Gastroesophageal sphincter (tissue), 4 donors: ENCODE results near the gene TYW1. TPM values are rescaled to one million over a fixed set of nuclear protein-coding genes. Genes with fewer than 3 reads are reported as not detected.
"Not testable (repeated sequence)": the region's sequence is repeated elsewhere in the genome, so short reads cannot be mapped to it uniquely, and the experiment has no call there.

Experiments
- ATAC-seq: fragments of 150-250 bp; one replicate; pipeline ENCODE4 v1.9.1; 2016; ENCODE audit warnings: mild to moderate bottlenecking, moderate library complexity
- H3K27ac ChIP-seq, 4 donors: fragments of 200-600 bp; sonication (generic) in 3 of 4; 1 replicate in 3 of 4; 2 replicates in 1 of 4; pipeline ENCODE4 v1.5.1; 2016 to 2019
- H3K27me3 ChIP-seq: fragments of 200-600 bp; sonication (generic); one replicate; pipeline ENCODE4 v1.5.1; 2019
- H3K36me3 ChIP-seq, 2 donors: fragments of 200-600 bp; sonication (generic); one replicate each; pipeline ENCODE4 v1.5.1; 2019; ENCODE audit warnings: control low read depth in 1 of 2
- H3K4me1 ChIP-seq, 3 donors: fragments of 200-600 bp; sonication (generic); 1 replicate in 2 of 3; 2 replicates in 1 of 3; pipeline ENCODE4 v1.5.1; 2016 to 2019; ENCODE audit warnings: control low read depth in 2 of 3
- H3K4me3 ChIP-seq, 2 donors: fragments of 200-600 bp; sonication (generic); one replicate each; pipeline ENCODE4 v1.5.1; 2019; ENCODE audit warnings: mild to moderate bottlenecking in 1 of 2, moderate library complexity in 1 of 2
- H3K9me3 ChIP-seq, 3 donors: fragments of 200-600 bp; sonication (generic); one replicate each; pipeline ENCODE4 v1.5.1; 2017 to 2019; ENCODE audit warnings: control low read depth in 2 of 3
- CTCF ChIP-seq, 4 experiments: fragments of 200-600 bp in 2 of 4; fragments of 450-650 bp in 2 of 4; sonication (generic) in 1 of 4; IDR thresholded peaks; one replicate each; pipeline ENCODE4 v1.5.1; 2017 to 2019; ENCODE audit warnings: antibody characterized with exemption in 4 of 4, mild to moderate bottlenecking in 2 of 4, moderate library complexity in 2 of 4
- EP300 ChIP-seq: sonication (generic); formaldehyde crosslinking; IDR thresholded peaks from one replicate; pipeline ENCODE4 v1.6.1; 2017; ENCODE audit warnings: antibody characterized with exemption, mild to moderate bottlenecking
- POLR2A ChIP-seq, 2 donors: fragments of 450-650 bp; IDR thresholded peaks; one replicate each; pipeline ENCODE4 v1.6.1; 2017; ENCODE audit warnings: antibody characterized with exemption in 2 of 2, mild to moderate bottlenecking in 2 of 2, moderate library complexity in 1 of 2
- POLR2AphosphoS5 ChIP-seq: sonication (generic); formaldehyde crosslinking; IDR thresholded peaks from one replicate; pipeline ENCODE4 v1.6.1; 2017; ENCODE audit warnings: antibody characterized with exemption
- WGBS, 2 donors: methylation state at CpG; one replicate each; pipeline ENCODE4 v1.1.5; 2018; ENCODE audit warnings: low coverage in 1 of 2; 5-methylcytosine and 5-hydroxymethylcytosine counted together
- total RNA-seq, 4 donors: library from RNA; depleted of rRNA; stranded (reverse); fragments of >200 nt; gene quantifications; one replicate each; pipeline ENCODE4 v1.1.0, GENCODE V29; 2016

Gene TYW1
- total RNA-seq, 4 donors from 2014 or later, result 11.7 to 30.2 (median 14.6) TPM

GRCh38 chr7:67066950-67067622, 70.5 kb downstream of the TYW1 start:
- 52 to 78% methylated on average over 9 of the region's 9 CpGs for WGBS, 2 donors
- not testable (repeated sequence) for H3K4me1 ChIP-seq, H3K9me3 ChIP-seq, H3K27me3 ChIP-seq
- Histone ChIP-seq H3K27ac (peak overlapping the region in 2 of 4 donors; percentile 47 to 54), H3K4me3 (peak overlapping the region in 1 of 2 donors; percentile 34), H3K36me3 (peaks cover 0 to 47% of the 10 kb centered on the region in 2 donors)
- peak; percentile 44 for TF ChIP-seq POLR2AphosphoS5
- ATAC-seq, result peak; percentile 85

- not testable (repeated sequence) for H3K27me3 ChIP-seq, H3K4me1 ChIP-seq, H3K27ac ChIP-seq, H3K4me3 ChIP-seq, ATAC-seq
- Histone ChIP-seq H3K36me3 (peaks cover 0 to 53% of the 10 kb centered on the region in 2 donors), H3K9me3 (peaks cover 0 to 40% (median 0%) of the 10 kb centered on the region in 3 donors)
- 71 to 93% methylated on average over 1 to 2 of the region's 2 CpGs for WGBS, 2 donors
These were observed 79.5 kb downstream of the TYW1 start for GRCh38 chr7:67076120-67076519.

- not testable (repeated sequence) for H3K4me1 ChIP-seq, H3K9me3 ChIP-seq, H3K27ac ChIP-seq, ATAC-seq, H3K4me3 ChIP-seq, H3K27me3 ChIP-seq
- peaks cover 0 to 37% of the 10 kb centered on the region in 2 donors for H3K36me3 ChIP-seq
- 100% methylated on average over 4 of the region's 4 CpGs; no CpG with 5 or more reads in 1 of the 2 donors for WGBS, 2 donors
These were observed 86.2 kb downstream of the TYW1 start for GRCh38 chr7:67082880-67083279.

- H3K27me3 ChIP-seq, ATAC-seq, H3K9me3 ChIP-seq, H3K27ac ChIP-seq, H3K4me1 ChIP-seq, H3K4me3 ChIP-seq: not testable (repeated sequence)
- WGBS, 2 donors, result 91% methylated on average over 4 of the region's 10 CpGs; no CpG with 5 or more reads in 1 of the 2 donors
- peaks cover 0 to 26% of the 10 kb centered on the region in 2 donors for H3K36me3 ChIP-seq
These were observed 92.6 kb downstream of the TYW1 start for GRCh38 chr7:67089261-67089660.

GRCh38 chr7:67091053-67091452, 94.4 kb downstream of the TYW1 start:
- ATAC-seq, H3K27me3 ChIP-seq, H3K9me3 ChIP-seq, H3K27ac ChIP-seq, H3K4me1 ChIP-seq, H3K4me3 ChIP-seq: not testable (repeated sequence)
- 100% methylated on average over 1 of the region's 2 CpGs; no CpG with 5 or more reads in 1 of the 2 donors for whole genome bisulfite sequencing, 2 donors
- peaks cover 0 to 20% of the 10 kb centered on the region in 2 donors for H3K36me3 ChIP-seq

- H3K27ac ChIP-seq, H3K27me3 ChIP-seq, ATAC-seq, H3K4me3 ChIP-seq, H3K9me3 ChIP-seq, H3K4me1 ChIP-seq: not testable (repeated sequence)
- no CpG with 5 or more reads among the region's 1 CpG for WGBS, 2 donors
- H3K36me3 ChIP-seq, result peaks cover 0 to 31% of the 10 kb centered on the region in 2 donors
These were observed 101.4 kb downstream of the TYW1 start for GRCh38 chr7:67098031-67098430.

GRCh38 chr7:67099406-67099805, 102.8 kb downstream of the TYW1 start:
- not testable (repeated sequence) for H3K9me3 ChIP-seq, H3K4me1 ChIP-seq, H3K27ac ChIP-seq, ATAC-seq, H3K4me3 ChIP-seq, H3K27me3 ChIP-seq
- WGBS, 2 donors, result 100% methylated on average over 1 of the region's 5 CpGs; no CpG with 5 or more reads in 1 of the 2 donors
- peaks cover 0 to 31% of the 10 kb centered on the region in 2 donors for H3K36me3 ChIP-seq

GRCh38 chr7:67100038-67100437, 103.4 kb downstream of the TYW1 start:
- not testable (repeated sequence) for H3K9me3 ChIP-seq, ATAC-seq, H3K27me3 ChIP-seq, H3K27ac ChIP-seq, H3K4me3 ChIP-seq, H3K4me1 ChIP-seq
- peaks cover 0 to 30% of the 10 kb centered on the region in 2 donors for H3K36me3 ChIP-seq
- WGBS, 2 donors, result 78 to 83% methylated on average over 2 to 4 of the region's 6 CpGs

GRCh38 chr7:67100956-67101361, 104.3 kb downstream of the TYW1 start:
- Histone ChIP-seq H3K4me3 (no peak overlapping the region), H3K27ac (no peak overlapping the region), H3K27me3 (no peaks in the 10 kb centered on the region), H3K4me1 (no peaks in the 10 kb centered on the region), H3K36me3 (peaks cover 0 to 24% of the 10 kb centered on the region in 2 donors), H3K9me3 (no peaks in the 10 kb centered on the region)
- no peak for ATAC-seq
- no peak for TF ChIP-seq EP300
- TF ChIP-seq CTCF (IDR thresholded peaks at IDR 0.05), result no peak
- TF ChIP-seq POLR2AphosphoS5, result no peak
- TF ChIP-seq POLR2A (IDR thresholded peaks at IDR 0.05), result no peak
- 67 to 78% methylated on average over 1 to 4 of the region's 4 CpGs for WGBS, 2 donors

GRCh38 chr7:67104937-67105336, 108.3 kb downstream of the TYW1 start:
- not testable (repeated sequence) for H3K9me3 ChIP-seq, H3K27me3 ChIP-seq, H3K4me1 ChIP-seq, ATAC-seq, H3K27ac ChIP-seq, H3K4me3 ChIP-seq
- peaks cover 0 to 11% of the 10 kb centered on the region in 2 donors for H3K36me3 ChIP-seq
- 76% methylated on average over 2 of the region's 4 CpGs; no CpG with 5 or more reads in 1 of the 2 donors for WGBS, 2 donors
